ENCODE measurements around the gene ZNF521. TPM values are rescaled to one million over a fixed set of nuclear protein-coding genes. Genes with fewer than 3 reads are reported as not detected.

Gene ZNF521
- total and polyA plus RNA-seq, 2 donors (not counting 3 experiments of a cell fraction or from before 2014, with no cell fraction given) = 111 to 168 TPM

DNA sequence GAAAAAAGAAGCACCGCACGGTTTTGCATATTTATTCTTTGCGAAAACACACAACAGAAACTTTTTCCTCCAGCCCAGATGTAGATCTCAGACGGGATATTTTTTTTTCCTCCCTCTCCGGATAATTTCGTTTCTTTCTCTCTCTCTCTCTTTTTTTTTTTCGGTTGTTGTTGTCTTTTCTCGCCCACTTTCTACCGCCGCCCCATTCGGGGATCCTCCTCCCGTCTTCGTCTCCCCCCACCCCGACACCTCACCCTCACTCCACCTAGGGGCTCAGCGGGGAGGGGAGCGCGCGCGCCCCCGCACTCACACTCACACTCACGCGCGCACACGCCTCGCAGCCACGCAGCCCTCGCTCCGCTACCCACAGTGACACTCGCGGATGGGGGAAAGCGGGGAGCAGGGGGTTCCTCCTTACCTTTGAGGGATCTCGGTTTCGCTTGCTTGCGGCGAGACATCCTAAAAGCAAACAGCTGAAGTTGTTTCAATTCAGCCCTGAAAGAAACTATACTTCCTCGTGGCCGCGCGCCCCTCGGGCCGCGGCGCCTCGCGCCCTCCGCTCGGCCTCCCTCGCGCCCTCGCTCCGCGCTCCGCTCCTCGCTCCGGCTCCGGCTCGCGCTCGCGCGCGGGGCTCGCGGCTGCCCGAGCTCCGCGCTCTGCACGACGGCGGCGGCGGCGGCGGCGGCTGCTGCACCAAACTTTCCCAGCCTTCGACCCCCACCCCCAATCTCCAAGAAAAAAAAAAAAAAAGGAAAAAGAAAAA is 1.3 kb downstream of the ZNF521 start:
- no peaks in the 10 kb centered on the region for H3K27me3 ChIP-seq (ENCODE audit: control insufficient read depth in 2 of 2, insufficient read depth in 2 of 2, low read length in 2 of 2)
- no peaks in the 10 kb centered on the region for H3K36me3 ChIP-seq (ENCODE audit: control insufficient read depth in 2 of 2, extremely low read depth in 1 of 2, insufficient read depth in 2 of 2, low read length in 2 of 2)
- POLR2A ChIA-PET = interaction anchor here (0.6 to 1.8 kb wide), 7 partner anchors 92 to 545 kb away, joined by 3 to 13 read pairs (median 3); no protein-coding TSS in a partner anchor
- peak overlapping the region; percentile 100 for H3K9ac ChIP-seq (replicated peaks; ENCODE audit: extremely low read depth, insufficient read depth, low read length)
- dilution Hi-C loops (cut with MboI; ENCODE audit: extremely low pct_ligation_motif_present, low sequenced_read_pairs) = no loop called here
- H2AFZ ChIP-seq (ENCODE audit: low read depth, low read length) = peak overlapping the region; percentile 58
- H4K20me1 ChIP-seq (replicated peaks; ENCODE audit: control insufficient read depth, extremely low read depth, insufficient read depth, low read length) = peaks cover 6% of the 10 kb centered on the region
- FAIRE-seq (no peak), DNase-seq (ENCODE audit: low read depth, low spot score) (peak; percentile 55)
- peaks cover 4% of the 10 kb centered on the region for H3K9me1 ChIP-seq (replicated peaks; ENCODE audit: control insufficient read depth, extremely low read depth, insufficient read depth, low read length)
- no peak for TF ChIP-seq MYC (IDR thresholded peaks at IDR 0.05; ENCODE audit: low read depth, low read length)
- TF ChIP-seq CTCF (IDR thresholded peaks at IDR 0.05; ENCODE audit: extremely low read depth in 1 of 2, insufficient read depth in 1 of 2, low read depth in 1 of 2, low read length in 2 of 2) = peak in 1 of 2 donors; percentile 10
- CTCF ChIA-PET = interaction anchor here (0.7 to 1.3 kb wide), 3 partner anchors 112 to 1686 kb away, joined by 4 to 5 read pairs (median 4); no protein-coding TSS in a partner anchor
- H3K27ac ChIP-seq (ENCODE audit: insufficient read depth, low read depth, low read length) = peak overlapping the region; percentile 98
- peaks cover 63% of the 10 kb centered on the region for H3K79me2 ChIP-seq (ENCODE audit: control insufficient read depth, insufficient read depth, low read length)
- H3K4me2 ChIP-seq (ENCODE audit: insufficient read depth, low read length) = peak overlapping the region; percentile 73
- BruUV-seq (replicated peaks) = no TSS peak
- intact Hi-C loops (cut with micrococcal nuclease) = loop anchor here (1.0 to 5.0 kb wide), 6 partner anchors 51 to 748 kb away; no protein-coding TSS in a partner anchor
- H3K4me3 ChIP-seq (replicated peaks in 1 of 3; ENCODE audit: insufficient read depth in 1 of 3, low read depth in 1 of 3, low read length in 3 of 3) = peak overlapping the region; percentile 90 to 100 (median 99)
- no peaks in the 10 kb centered on the region for H3K9me3 ChIP-seq (replicated peaks; ENCODE audit: control insufficient read depth, insufficient read depth, low read length)
- peaks cover 39% of the 10 kb centered on the region for H3K4me1 ChIP-seq (ENCODE audit: control insufficient read depth, extremely low read depth, insufficient read depth, low read length)

GRCh38 chr18:25349926-25350487 is 2.0 kb downstream of the ZNF521 start:
- H3K27me3 ChIP-seq (ENCODE audit: control insufficient read depth in 2 of 2, insufficient read depth in 2 of 2, low read length in 2 of 2) = no peaks in the 10 kb centered on the region
- FAIRE-seq (no peak), DNase-seq (ENCODE audit: low read depth, low spot score) (no peak)
- intact Hi-C loops (cut with micrococcal nuclease) (loop anchor here (1.0 to 5.0 kb wide), 7 partner anchors 40 to 748 kb away; no protein-coding TSS in a partner anchor), dilution Hi-C loops (cut with MboI; ENCODE audit: extremely low pct_ligation_motif_present, low sequenced_read_pairs) (no loop called here)
- ChIA-PET POLR2A (interaction anchor here (0.7 to 1.8 kb wide), 2 partner anchors 116 to 121 kb away, joined by 4 to 13 read pairs; no protein-coding TSS in a partner anchor), CTCF (interaction anchor here (1.3 kb wide), 1 partner anchor 111 kb away, joined by 4 read pairs; no protein-coding TSS in a partner anchor)
- H4K20me1 ChIP-seq (replicated peaks; ENCODE audit: control insufficient read depth, extremely low read depth, insufficient read depth, low read length) = peaks cover 12% of the 10 kb centered on the region
- TSS peak; percentile 12 for BruUV-seq (replicated peaks)
- no peak overlapping the region for H2AFZ ChIP-seq (ENCODE audit: low read depth, low read length)
- H3K9ac ChIP-seq (replicated peaks; ENCODE audit: extremely low read depth, insufficient read depth, low read length) = peak overlapping the region; percentile 100
- no peaks in the 10 kb centered on the region for H3K9me3 ChIP-seq (replicated peaks; ENCODE audit: control insufficient read depth, insufficient read depth, low read length)
- peak overlapping the region; percentile 98 for H3K27ac ChIP-seq (ENCODE audit: insufficient read depth, low read depth, low read length)
- H3K4me2 ChIP-seq (ENCODE audit: insufficient read depth, low read length) = peak overlapping the region; percentile 49
- H3K4me1 ChIP-seq (ENCODE audit: control insufficient read depth, extremely low read depth, insufficient read depth, low read length) = peaks cover 44% of the 10 kb centered on the region
- peak overlapping the region; percentile 90 to 100 (median 99) for H3K4me3 ChIP-seq (replicated peaks in 1 of 3; ENCODE audit: insufficient read depth in 1 of 3, low read depth in 1 of 3, low read length in 3 of 3)
- no peaks in the 10 kb centered on the region for H3K36me3 ChIP-seq (ENCODE audit: control insufficient read depth in 2 of 2, extremely low read depth in 1 of 2, insufficient read depth in 2 of 2, low read length in 2 of 2)
- peaks cover 4% of the 10 kb centered on the region for H3K9me1 ChIP-seq (replicated peaks; ENCODE audit: control insufficient read depth, extremely low read depth, insufficient read depth, low read length)
- peaks cover 69% of the 10 kb centered on the region for H3K79me2 ChIP-seq (ENCODE audit: control insufficient read depth, insufficient read depth, low read length)
- no peak for TF ChIP-seq MYC (IDR thresholded peaks at IDR 0.05; ENCODE audit: low read depth, low read length)
- no peak for TF ChIP-seq EZH2 (IDR thresholded peaks at IDR 0.05; ENCODE audit: borderline replicate concordance, low read depth, low read length, severe bottlenecking)
- TF ChIP-seq POLR2A (IDR thresholded peaks at IDR 0.05; ENCODE audit: low read depth, low read length) = no peak
- no peak for TF ChIP-seq POLR2AphosphoS5 (IDR thresholded peaks at IDR 0.05; ENCODE audit: insufficient read depth, low read depth, low read length)
- no peak for TF ChIP-seq GATA2 (IDR thresholded peaks at IDR 0.05; ENCODE audit: insufficient read depth, insufficient read length, low read depth, low read length)
- TF ChIP-seq CTCF (IDR thresholded peaks at IDR 0.05; ENCODE audit: extremely low read depth in 1 of 2, insufficient read depth in 1 of 2, low read depth in 1 of 2, low read length in 2 of 2) = no peak
- TF ChIP-seq FOS (IDR thresholded peaks at IDR 0.05; ENCODE audit: borderline replicate concordance, insufficient read depth, low read length) = no peak

Measured in endothelial cell of umbilical vein (primary cell).